Measurements from ENCODE around the gene DUT. TPM values are rescaled to one million over a fixed set of nuclear protein-coding genes. Genes with fewer than 3 reads are reported as not detected.

DUT gene
- 78.7 to 81.2 TPM (median 79.7 TPM) in 3 replicates for total RNA-seq

GRCh38 chr15:48330855-48331795, at the start of gene DUT:
TSS of gene DUT (plus strand) at chr15:48331429. CDS start at chr15:48331516, 87 bp downstream.
- TF ChIP-seq CTCF (IDR thresholded peaks at IDR 0.05; ENCODE audit: unreplicated experiment), result no peak
- H3K27ac Mint-ChIP-seq, result peak within 1 kb of the TSS; percentile 98
- H3K9me3 Mint-ChIP-seq, result no peaks in the 10 kb centered on the region
- peak; percentile 63 to 83 for DNase-seq (ENCODE audit: low spot score in 2 of 2, unreplicated experiment in 2 of 2)
- peaks cover 3% of the 10 kb centered on the region for H3K36me3 Mint-ChIP-seq
- no peaks in the 10 kb centered on the region for H3K27me3 Mint-ChIP-seq (ENCODE audit: low read depth)
- peak within 1 kb of the TSS; percentile 100 for H3K4me3 Mint-ChIP-seq
- H3K4me1 Mint-ChIP-seq, result peaks cover 28% of the 10 kb centered on the region

- H3K27me3 Mint-ChIP-seq (ENCODE audit: low read depth), result peaks cover 18% of the 10 kb centered on the region
- DNase-seq (ENCODE audit: low spot score in 2 of 2, unreplicated experiment in 2 of 2), result no peak
- no peak overlapping the region for H3K4me3 Mint-ChIP-seq
- no peaks in the 10 kb centered on the region for H3K36me3 Mint-ChIP-seq
- H3K9me3 Mint-ChIP-seq, result no peaks in the 10 kb centered on the region
- peaks cover 54% of the 10 kb centered on the region for H3K4me1 Mint-ChIP-seq
- H3K27ac Mint-ChIP-seq, result no peak overlapping the region
- TF ChIP-seq CTCF (IDR thresholded peaks at IDR 0.05; ENCODE audit: unreplicated experiment), result no peak
Measured at GRCh38 chr15:48281674-48282073, 49.6 kb upstream of the DUT start.

- Mint-ChIP-seq H3K9me3 (no peaks in the 10 kb centered on the region), H3K27me3 (ENCODE audit: low read depth) (peaks cover 18% of the 10 kb centered on the region)
- no peak for DNase-seq (ENCODE audit: low spot score in 2 of 2, unreplicated experiment in 2 of 2)
Measured at GRCh38 chr15:48282216-48282615, 49.0 kb upstream of the DUT start.

GRCh38 chr15:48283396-48284145, 47.7 kb upstream of the DUT start:
- Mint-ChIP-seq H3K27ac (peak overlapping the region; percentile 58), H3K36me3 (no peaks in the 10 kb centered on the region), H3K27me3 (ENCODE audit: low read depth) (peaks cover 11% of the 10 kb centered on the region), H3K4me1 (peaks cover 54% of the 10 kb centered on the region), H3K4me3 (no peak overlapping the region), H3K9me3 (no peaks in the 10 kb centered on the region)
- DNase-seq (ENCODE audit: low spot score in 2 of 2, unreplicated experiment in 2 of 2), result no peak
- TF ChIP-seq CTCF (IDR thresholded peaks at IDR 0.05; ENCODE audit: unreplicated experiment), result no peak

More at GRCh38 chr15:48282216-48282615, 49.0 kb upstream of the DUT start:
- Mint-ChIP-seq H3K4me1 (peaks cover 54% of the 10 kb centered on the region), H3K27ac (peak overlapping the region; percentile 50), H3K4me3 (no peak overlapping the region), H3K36me3 (no peaks in the 10 kb centered on the region)
- TF ChIP-seq CTCF (IDR thresholded peaks at IDR 0.05; ENCODE audit: unreplicated experiment), result no peak

GRCh38 chr15:48285329-48286214, 45.7 kb upstream of the DUT start:
- DNase-seq (ENCODE audit: low spot score in 2 of 2, unreplicated experiment in 2 of 2), result peak in 1 of 2 experiments; percentile 67
- peaks cover 6% of the 10 kb centered on the region for H3K27me3 Mint-ChIP-seq (ENCODE audit: low read depth)
- no peaks in the 10 kb centered on the region for H3K9me3 Mint-ChIP-seq
- H3K4me3 Mint-ChIP-seq, result peak overlapping the region; percentile 44
- H3K36me3 Mint-ChIP-seq, result no peaks in the 10 kb centered on the region
- peaks cover 51% of the 10 kb centered on the region for H3K4me1 Mint-ChIP-seq
- no peak overlapping the region for H3K27ac Mint-ChIP-seq
- peak; percentile 77 for TF ChIP-seq CTCF (IDR thresholded peaks at IDR 0.05; ENCODE audit: unreplicated experiment)
